DOHH2 (cell line): ENCODE measurements around the gene ARRDC2.
A peak's percentile ranks its signal among the peaks of the same experiment; 100 is the strongest.

Source experiments
- H3F3A ChIP-seq: fragments of 200-600 bp; sonication (generic), shearing (Covaris generic); 2 replicates; pipeline ENCODE4 v1.6.0; 2016; ENCODE audit warnings: antibody characterized with exemption, mild to moderate bottlenecking; ENCODE audit not compliant: control insufficient read depth, insufficient read depth
- H3K27ac ChIP-seq: fragments of 200-600 bp; sonication (generic); 2 replicates; pipeline ENCODE4 v1.5.1; 2014; ENCODE audit warnings: low read depth, mild to moderate bottlenecking, low read length, moderate library complexity
- H3K27me3 ChIP-seq: fragments of 200-600 bp; sonication (generic); 2 replicates; pipeline ENCODE4 v1.6.1; 2014; ENCODE audit warnings: mild to moderate bottlenecking, low read length, mixed read lengths; ENCODE audit not compliant: control insufficient read depth
- H3K36me3 ChIP-seq: fragments of 200-600 bp; sonication (generic); 2 replicates; pipeline ENCODE4 v1.6.1; 2014; ENCODE audit warnings: mild to moderate bottlenecking, low read length, moderate library complexity, mixed read lengths; ENCODE audit not compliant: control insufficient read depth
- H3K4me1 ChIP-seq: fragments of 200-600 bp; sonication (generic); 2 replicates; pipeline ENCODE4 v1.6.1; 2014; ENCODE audit warnings: mild to moderate bottlenecking, low read length, mixed read lengths; ENCODE audit not compliant: control insufficient read depth
- H3K4me2 ChIP-seq: fragments of 200-600 bp; sonication (generic); 2 replicates; pipeline ENCODE4 v1.6.0; 2014; ENCODE audit warnings: mild to moderate bottlenecking, low read length, moderate library complexity
- H3K4me3 ChIP-seq: fragments of 200-600 bp; sonication (generic); 2 replicates; pipeline ENCODE4 v1.5.1; 2014; ENCODE audit warnings: mild to moderate bottlenecking, low read length, mixed read lengths
- H3K79me2 ChIP-seq: fragments of 200-600 bp; sonication (generic); 2 replicates; pipeline ENCODE4 v1.6.1; 2014; ENCODE audit warnings: mild to moderate bottlenecking, low read length, mixed read lengths; ENCODE audit not compliant: control insufficient read depth
- H3K9me2 ChIP-seq: fragments of 200-600 bp; sonication (generic); replicated peaks from 2 replicates; pipeline ENCODE4 v1.6.1; 2014; ENCODE audit warnings: mild to moderate bottlenecking, low read length, mixed read lengths; ENCODE audit not compliant: control insufficient read depth
- H3K9me3 ChIP-seq: fragments of 200-600 bp; sonication (generic); 2 replicates; pipeline ENCODE4 v1.6.1; 2014; ENCODE audit warnings: antibody characterized with exemption, low read length, mixed read lengths; ENCODE audit not compliant: control insufficient read depth, insufficient read depth
- H4K20me1 ChIP-seq: fragments of 200-600 bp; sonication (generic); 2 replicates; pipeline ENCODE4 v1.6.0; 2014; ENCODE audit warnings: low read depth, mild to moderate bottlenecking, antibody characterized with exemption, low read length, moderate library complexity; ENCODE audit not compliant: control insufficient read depth, insufficient read depth
- CTCF ChIP-seq: fragments of 200-600 bp; sonication (generic); IDR thresholded peaks from one replicate; pipeline ENCODE4 v1.5.1; 2014; ENCODE audit warnings: antibody characterized with exemption, mild to moderate bottlenecking, low read depth, low read length; ENCODE audit not compliant: poor library complexity, severe bottlenecking
- EZH2phosphoT487 ChIP-seq: fragments of 200-600 bp; sonication (generic); IDR thresholded peaks from 2 replicates; pipeline ENCODE4 v1.6.1; 2017; ENCODE audit warnings: borderline replicate concordance, mild to moderate bottlenecking, antibody characterized with exemption, low read length, moderate library complexity, mixed read lengths

ARRDC2 gene

GRCh38 chr19:18045307-18046050, 37.5 kb downstream of the ARRDC2 start:
- Histone ChIP-seq H3K27ac (peak overlapping the region; percentile 22), H3F3A (peaks cover 5% of the 10 kb centered on the region; the same call in 1 of the 2 replicates), H3K36me3 (no peaks in the 10 kb centered on the region), H3K9me3 (no peaks in the 10 kb centered on the region), H4K20me1 (no peaks in the 10 kb centered on the region), H3K9me2 (no peaks in the 10 kb centered on the region), H3K4me2 (peak overlapping the region; percentile 79), H3K27me3 (0 out of 2 replicates have a peak, but pooled peaks cover 2% of the 10 kb centered on the region), H3K4me3 (peak overlapping the region; percentile 52), H3K4me1 (peaks cover 23% of the 10 kb centered on the region), H3K79me2 (no peaks in the 10 kb centered on the region)
- TF ChIP-seq EZH2phosphoT487 (no peak), CTCF (no peak)

DNA sequence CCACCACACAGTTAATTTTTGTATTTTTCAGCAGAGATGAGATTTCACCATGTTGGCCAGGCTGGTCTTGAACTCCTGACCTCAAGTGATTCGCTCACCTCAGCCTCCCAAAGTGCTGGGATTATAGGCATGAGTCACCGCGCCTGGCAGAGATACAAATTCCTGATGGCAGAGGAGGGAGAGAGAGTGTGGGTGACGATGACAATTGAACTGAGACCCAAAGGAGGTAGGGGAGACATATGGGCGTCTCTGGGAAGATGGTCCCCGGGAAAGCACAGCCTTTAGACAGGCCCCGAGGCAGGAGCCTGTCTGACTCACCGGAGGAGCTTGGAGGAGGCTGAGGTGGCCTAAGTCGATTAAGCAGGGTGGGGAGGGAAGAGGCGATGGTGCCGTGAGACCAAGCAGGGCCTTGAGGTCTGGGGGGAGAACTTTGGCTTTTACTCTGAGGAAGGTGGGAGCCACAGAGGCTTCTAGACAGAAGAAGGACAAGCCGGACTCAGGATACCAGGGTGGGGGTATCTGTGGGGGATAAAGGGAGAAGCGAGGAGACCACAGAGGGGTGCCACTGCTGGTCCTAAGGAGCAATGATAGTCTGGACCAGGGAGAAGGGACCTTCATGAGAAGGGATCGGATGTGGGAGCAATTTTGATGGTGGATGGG, 38.2 kb downstream of the ARRDC2 start:
- no peak overlapping the region for H3K27ac ChIP-seq
- TF ChIP-seq EZH2phosphoT487 (no peak), CTCF (no peak)
- peaks cover 27% of the 10 kb centered on the region for H3K4me1 ChIP-seq
- H3K9me2 ChIP-seq = no peaks in the 10 kb centered on the region
- H3K27me3 ChIP-seq = 0 out of 2 replicates have a peak, but pooled peaks cover 2% of the 10 kb centered on the region
- H4K20me1 ChIP-seq = no peaks in the 10 kb centered on the region
- no peak overlapping the region for H3K4me2 ChIP-seq
- H3K9me3 ChIP-seq = no peaks in the 10 kb centered on the region
- no peaks in the 10 kb centered on the region for H3K79me2 ChIP-seq
- no peaks in the 10 kb centered on the region for H3K36me3 ChIP-seq
- peaks cover 5% of the 10 kb centered on the region; the same call in 1 of the 2 replicates for H3F3A ChIP-seq
- H3K4me3 ChIP-seq = no peak overlapping the region

DNA sequence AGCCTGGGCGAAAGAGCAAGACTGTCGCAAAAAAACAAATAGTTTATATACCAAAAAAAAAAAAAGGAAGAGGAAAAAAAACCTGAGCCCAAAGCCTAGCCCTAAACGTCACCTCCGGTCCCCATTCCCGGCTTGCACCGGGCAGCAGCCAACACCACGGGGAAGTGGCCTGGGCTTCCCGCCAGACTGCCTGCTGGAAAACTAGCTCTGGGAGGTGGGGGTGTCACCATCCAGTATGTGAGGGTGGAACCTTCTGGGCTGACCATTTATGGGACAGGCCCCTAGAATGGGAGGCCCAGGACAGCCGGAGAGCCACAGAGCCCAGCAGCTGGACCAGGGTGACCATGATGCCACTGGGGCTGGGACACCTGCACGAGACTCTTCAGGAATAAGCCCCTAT, 41.4 kb downstream of the ARRDC2 start:
- H3K4me2 ChIP-seq = no peak overlapping the region
- no peaks in the 10 kb centered on the region for H3K27me3 ChIP-seq
- peaks cover 18% of the 10 kb centered on the region for H3K4me1 ChIP-seq
- H3K27ac ChIP-seq = no peak overlapping the region
- H3K36me3 ChIP-seq = no peaks in the 10 kb centered on the region
- H4K20me1 ChIP-seq = no peaks in the 10 kb centered on the region
- H3K9me3 ChIP-seq = no peaks in the 10 kb centered on the region
- TF ChIP-seq CTCF (no peak), EZH2phosphoT487 (no peak)
- peaks cover 5% of the 10 kb centered on the region; the same call in 1 of the 2 replicates for H3F3A ChIP-seq
- H3K9me2 ChIP-seq = no peaks in the 10 kb centered on the region
- no peaks in the 10 kb centered on the region for H3K79me2 ChIP-seq
- H3K4me3 ChIP-seq = no peak overlapping the region
